Endometrium (tissue), 2 donors: ENCODE measurements around the gene CSF1R.

Source experiments
- FAIRE-seq: peaks from 2 replicates; lab custom pipeline; 2012; peaks lifted over from hg19 to GRCh38; lab: Jason Lieb, UNC
- donor health status: control.
- donor health status: control.

CSF1R gene

DNA sequence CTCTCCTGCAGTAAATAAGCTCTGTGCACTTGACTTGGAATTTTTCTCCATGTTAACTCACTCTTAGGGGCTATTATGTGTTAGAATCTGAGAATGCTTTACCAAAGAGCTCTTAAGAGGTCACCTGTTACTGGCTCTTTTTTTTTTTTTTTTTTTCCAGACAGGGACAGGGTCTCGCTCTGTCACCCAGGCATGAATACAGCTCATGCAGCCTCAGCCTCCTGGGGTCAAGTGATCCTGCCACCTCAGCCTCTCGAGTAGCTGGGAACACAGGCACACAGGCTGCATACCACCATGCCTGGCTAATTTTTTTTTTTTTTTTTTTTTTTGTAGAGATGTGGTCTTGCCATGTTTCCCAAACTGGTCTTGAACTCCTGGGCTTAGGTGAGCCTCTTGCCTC, 63.7 kb downstream of the CSF1R start:
- no peak for FAIRE-seq

DNA sequence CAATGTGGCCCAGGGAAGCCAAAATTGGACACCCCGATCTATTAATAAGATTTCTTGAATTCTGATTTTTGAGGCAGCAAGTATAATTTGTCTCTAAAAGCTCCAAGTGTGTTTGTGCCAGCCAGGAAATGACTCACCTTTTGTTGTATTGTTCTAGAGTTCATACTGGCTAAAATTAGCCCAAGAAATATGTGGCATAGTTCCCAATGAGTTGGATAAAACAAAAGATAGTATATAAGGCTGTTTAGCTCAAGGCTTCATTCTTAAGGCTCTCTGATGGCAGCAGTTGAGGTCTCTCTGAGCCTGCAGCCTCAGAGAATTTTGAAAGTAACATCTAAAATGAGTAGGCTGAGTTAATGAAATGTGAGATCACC, 64.2 kb downstream of the CSF1R start:
- FAIRE-seq: no peak

DNA sequence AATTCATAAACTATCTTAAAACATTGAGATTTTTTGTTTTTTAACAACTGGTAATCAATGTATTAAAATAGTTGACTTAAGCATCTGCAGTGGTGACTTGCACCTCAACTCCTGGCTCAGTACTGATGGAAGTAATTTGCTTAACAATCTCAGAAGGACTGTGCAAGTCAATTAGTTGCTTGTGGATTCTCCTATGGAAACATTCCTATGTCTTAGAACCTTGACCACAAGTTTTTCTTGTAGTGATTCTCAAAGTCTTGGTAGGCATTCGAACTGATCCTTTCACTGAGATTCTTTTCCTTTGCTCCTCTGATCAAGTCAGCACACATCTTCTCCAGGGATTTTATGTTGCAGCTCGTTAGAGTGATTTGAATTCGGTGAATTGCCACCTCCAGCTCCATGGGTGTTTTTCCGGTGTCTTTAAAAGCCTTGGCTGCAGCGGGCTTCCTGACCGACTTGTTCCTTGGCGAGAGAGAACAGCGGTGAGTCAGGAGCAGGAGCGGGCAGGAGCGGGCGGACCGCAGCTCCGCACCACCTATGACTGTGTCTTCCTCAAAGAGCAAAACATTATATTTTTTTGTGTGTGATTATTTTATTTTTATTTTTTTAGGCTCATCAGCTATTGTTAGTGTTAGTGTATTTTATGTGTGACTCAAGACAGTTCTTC, 64.7 kb downstream of the CSF1R start:
- FAIRE-seq: no peak

DNA sequence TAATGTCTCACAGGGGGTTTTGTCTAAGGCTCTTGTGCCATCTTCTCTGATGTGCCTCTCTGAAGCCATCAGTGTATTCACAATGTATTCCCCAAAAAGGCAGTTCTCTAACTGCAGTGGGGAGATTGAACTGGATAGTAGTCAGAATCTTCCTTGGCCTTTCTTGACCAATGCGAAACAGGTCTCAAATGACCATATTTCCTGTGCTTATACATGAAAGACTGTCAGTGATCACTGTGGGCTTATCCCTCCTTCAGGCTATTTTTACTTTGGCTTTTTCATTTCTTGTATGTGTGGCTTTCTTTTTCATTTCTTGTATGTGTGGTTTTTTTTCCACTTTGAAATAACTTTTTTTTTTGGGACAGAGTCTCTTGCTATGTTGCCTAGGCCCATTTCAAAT, 66.1 kb downstream of the CSF1R start:
- no peak for FAIRE-seq

DNA sequence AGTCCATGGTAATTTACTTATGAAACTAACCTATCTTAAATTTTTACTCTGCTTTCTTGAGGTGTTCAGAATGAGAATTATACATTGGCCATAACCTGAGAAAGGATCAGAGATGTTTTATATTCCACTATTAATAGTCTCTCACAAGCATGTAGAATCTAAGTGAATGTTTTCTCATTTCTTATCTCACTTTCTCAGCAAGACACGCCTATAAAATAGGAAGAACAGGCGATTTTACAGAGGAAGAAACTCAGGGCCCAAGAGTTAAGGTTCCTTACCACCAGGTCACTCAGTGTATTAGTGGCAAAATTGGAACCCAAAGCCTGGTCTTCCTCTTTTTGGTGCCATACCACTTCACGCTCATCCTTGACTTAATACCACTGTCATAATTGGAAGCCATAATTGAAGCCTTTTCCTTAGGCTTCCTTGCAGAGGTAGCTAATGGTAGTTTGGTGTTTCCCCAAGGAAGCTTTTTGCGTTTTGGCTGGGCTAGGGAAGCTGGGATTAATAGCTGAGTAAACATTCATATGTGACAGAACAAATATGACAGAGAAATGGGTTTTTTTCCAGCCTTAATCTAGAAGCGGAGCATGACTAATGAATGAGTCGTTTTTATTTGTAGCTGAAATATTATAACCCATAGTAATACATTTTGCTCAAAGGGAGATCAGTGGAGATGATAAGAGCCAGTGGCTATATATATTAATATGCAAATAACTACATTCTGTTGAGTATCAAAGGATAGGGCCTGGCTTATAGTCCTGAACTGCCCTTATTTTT, 68.9 kb downstream of the CSF1R start:
- FAIRE-seq: no peak

DNA sequence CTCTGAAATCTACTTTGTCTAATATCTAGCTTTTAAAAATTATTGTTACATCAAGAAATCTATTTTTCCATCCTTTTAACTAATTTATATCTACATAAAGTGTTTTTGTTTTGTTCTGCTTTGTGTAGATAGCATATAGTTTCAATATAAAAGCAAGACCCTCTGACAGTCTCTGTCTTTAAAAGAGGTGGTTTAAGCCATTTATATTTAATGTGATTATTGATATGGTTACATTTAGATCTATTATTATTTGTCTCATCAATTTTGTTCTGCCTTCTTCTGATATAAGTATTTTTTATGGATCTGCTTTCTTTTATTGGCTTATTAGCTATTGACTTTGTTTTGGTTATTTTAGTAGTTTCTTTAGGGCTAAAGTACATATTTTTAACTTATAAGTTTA, 69.8 kb downstream of the CSF1R start:
- no peak for FAIRE-seq

DNA sequence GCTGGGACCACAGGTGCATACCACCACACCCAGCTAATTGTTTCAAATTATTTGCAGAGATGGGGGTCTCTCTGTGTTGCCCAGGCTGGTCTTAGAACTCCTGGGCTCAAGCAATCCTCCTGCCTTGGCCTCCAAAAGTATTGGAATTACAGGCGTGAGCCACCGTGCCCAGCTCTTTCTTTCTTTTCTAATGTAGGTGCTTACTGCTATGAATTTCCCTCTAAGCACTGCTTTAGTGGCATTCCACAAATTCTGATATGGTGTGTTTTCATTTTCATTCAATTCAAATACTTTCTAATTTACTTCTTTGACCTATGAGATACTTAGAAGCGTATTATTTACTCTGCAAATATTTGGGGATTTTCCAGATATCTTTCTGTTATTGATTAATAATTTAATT, 70.9 kb downstream of the CSF1R start:
- no peak for FAIRE-seq

DNA sequence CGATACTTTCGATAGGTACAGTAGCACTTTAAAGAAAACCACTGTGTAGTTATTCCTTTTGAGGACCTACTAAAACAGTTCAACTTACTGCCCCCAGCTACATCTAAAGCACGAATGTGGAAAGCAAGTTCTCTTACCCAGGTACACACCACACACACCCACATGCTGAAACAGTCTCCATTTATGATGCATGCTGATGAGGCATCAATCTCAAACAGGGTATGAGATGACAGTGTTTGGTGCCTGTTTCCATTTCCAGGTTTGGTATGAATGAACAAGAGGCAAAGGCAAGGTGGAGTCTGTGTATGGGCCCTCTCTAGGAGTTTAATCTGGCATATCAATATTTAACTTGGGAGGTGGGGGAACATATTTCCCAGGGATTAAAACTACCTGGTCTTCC, 71.9 kb downstream of the CSF1R start:
- no peak for FAIRE-seq

DNA sequence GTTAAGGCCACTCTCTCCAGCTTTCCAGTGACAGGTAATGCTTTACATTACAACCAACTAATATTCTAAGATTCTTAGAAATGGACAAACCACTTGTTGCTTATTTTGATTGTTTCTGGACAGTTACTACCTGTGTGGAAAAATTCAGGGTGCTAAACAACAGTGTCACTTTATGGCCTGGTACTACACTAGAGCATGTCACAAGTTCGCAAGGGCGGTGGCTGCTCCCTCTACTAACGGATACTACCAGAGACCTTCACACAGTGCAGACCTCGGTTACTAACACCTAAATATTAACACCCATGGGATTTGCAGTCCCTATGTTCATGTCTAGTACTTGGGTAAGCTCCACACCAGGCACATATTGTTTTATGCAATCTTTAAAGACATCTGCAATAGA, 72.4 kb downstream of the CSF1R start:
- no peak for FAIRE-seq

DNA sequence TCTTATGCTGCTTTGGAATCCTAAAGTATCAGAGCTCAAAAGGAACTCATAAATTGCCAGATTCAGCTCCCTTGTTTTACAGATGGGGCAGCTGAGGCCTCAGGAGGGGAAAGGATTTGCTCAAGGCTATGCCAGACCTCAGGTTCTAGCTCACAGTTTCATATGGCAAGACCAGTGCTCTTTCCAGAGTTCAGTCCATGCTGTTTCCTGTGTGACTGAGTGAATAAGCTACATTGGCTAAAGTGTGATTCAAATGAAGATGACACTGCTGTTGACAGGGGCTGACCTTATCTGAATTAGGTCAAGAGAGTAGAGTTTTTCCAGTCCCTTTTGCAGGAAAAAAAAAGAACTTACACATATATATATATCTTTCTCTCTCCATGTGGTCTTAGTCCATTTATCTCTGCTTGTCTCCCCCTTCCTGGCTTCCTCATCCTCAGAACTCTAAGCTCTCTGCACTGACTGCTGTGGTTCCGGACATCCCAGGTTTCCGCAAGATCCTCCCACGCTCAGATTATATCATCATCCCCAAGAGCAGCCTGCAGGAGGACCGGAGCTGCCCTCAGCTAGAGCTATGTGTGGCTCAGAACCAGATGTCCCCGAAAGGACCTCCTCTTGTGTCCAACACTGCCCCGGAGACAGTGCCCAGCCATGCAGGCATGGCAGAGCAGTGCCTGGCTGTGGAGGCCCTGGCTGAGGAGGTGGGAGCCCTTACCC, 76.5 kb downstream of the CSF1R start:
- FAIRE-seq: no peak

DNA sequence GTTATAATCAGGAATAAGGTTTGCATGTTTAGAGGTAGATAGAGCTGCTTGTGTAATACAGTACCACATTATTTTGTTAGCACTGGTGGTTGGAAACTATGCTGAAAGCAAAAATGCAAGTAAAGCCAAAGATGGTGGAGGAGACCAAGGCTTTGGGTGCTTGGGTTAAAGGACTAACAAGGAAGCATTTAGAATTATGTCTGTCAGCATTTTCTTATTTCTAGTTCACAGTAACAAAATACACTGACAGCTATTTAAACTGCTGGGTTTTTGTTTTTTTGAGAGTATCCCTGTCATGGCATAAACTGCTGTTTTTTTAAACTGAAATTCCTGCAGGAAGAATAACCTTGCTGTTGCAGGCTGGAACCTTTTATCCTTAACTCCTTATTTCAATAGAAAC, 79.3 kb downstream of the CSF1R start:
- FAIRE-seq: no peak

DNA sequence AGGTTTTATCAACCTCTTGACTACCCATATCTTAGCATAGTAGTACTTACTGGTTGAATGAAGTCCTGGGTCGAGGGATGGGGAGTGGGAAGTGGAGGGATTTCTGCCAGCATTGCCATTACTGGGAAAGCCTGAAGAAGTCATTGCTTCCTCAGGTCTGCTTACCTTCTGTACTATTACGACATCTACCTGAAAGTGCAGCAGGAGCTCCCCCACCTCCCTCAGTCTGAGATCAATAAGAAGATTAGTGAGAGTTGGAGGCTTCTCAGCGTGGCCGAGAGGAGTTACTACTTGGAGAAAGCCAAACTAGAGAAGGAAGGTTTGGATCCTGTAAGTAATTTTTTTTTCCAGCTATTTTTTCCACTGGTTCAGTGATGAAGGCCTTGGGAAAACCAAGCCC, 80.0 kb downstream of the CSF1R start:
- no peak for FAIRE-seq
